Amniotic stem cell (primary cell): ENCODE data around the gene BST1.
A peak's percentile ranks its signal among the peaks of the same experiment; 100 is the strongest.

ENCODE experiments used
- DNase-seq: peaks from one replicate; lab custom pipeline; 2025; lab: John Stamatoyannopoulos, UW

Gene BST1

GRCh38 chr4:15676039-15676438 lies 26.8 kb upstream of the BST1 start:
- DNase-seq, result no peak

GRCh38 chr4:15676899-15677298 lies 26.0 kb upstream of the BST1 start:
- DNase-seq, result no peak

- no peak for DNase-seq
These were observed 25.3 kb upstream of the BST1 start for GRCh38 chr4:15677507-15677988.

- DNase-seq, result no peak
These were observed 21.8 kb upstream of the BST1 start for GRCh38 chr4:15681067-15681371.

- DNase-seq, result peak; percentile 95
These were observed 21.3 kb upstream of the BST1 start, which contains the start of gene FAM200B for GRCh38 chr4:15681372-15682241. Gene FAM200B (plus strand): TSS chr4:15681827. CDS start chr4:15686978, 5,151 bp downstream.

- DNase-seq, result no peak
These were observed 20.4 kb upstream of the BST1 start for GRCh38 chr4:15682242-15683142.

- no peak for DNase-seq
These were observed 19.7 kb upstream of the BST1 start for GRCh38 chr4:15683143-15683495.

- DNase-seq, result no peak
These were observed 18.4 kb upstream of the BST1 start for GRCh38 chr4:15684498-15684897.

GRCh38 chr4:15688051-15688450 lies 14.8 kb upstream of the BST1 start:
- DNase-seq, result no peak

GRCh38 chr4:15689540-15689939 lies 13.3 kb upstream of the BST1 start:
- no peak for DNase-seq

- peak; percentile 76 for DNase-seq
These were observed 12.7 kb upstream of the BST1 start for GRCh38 chr4:15690020-15690809.

GRCh38 chr4:15691346-15692135 lies 11.3 kb upstream of the BST1 start:
- DNase-seq, result no peak

GRCh38 chr4:15692602-15693001 lies 10.3 kb upstream of the BST1 start:
- no peak for DNase-seq

- DNase-seq, result no peak
These were observed 8.4 kb upstream of the BST1 start for GRCh38 chr4:15694431-15694830.

- peak; percentile 37 for DNase-seq
These were observed 7.6 kb upstream of the BST1 start for GRCh38 chr4:15695240-15695699.

GRCh38 chr4:15695729-15696128 lies 7.1 kb upstream of the BST1 start:
- no peak for DNase-seq

- DNase-seq, result no peak
These were observed 6.0 kb upstream of the BST1 start for GRCh38 chr4:15696866-15697265.

- no peak for DNase-seq
These were observed 574 bp downstream of the BST1 start for GRCh38 chr4:15703439-15703838.

GRCh38 chr4:15704129-15704528 lies 1.3 kb downstream of the BST1 start:
- no peak for DNase-seq

- no peak for DNase-seq
These were observed 3.9 kb downstream of the BST1 start for GRCh38 chr4:15706646-15707362.

- DNase-seq, result no peak
These were observed 4.5 kb downstream of the BST1 start for GRCh38 chr4:15707363-15707715.
